UCSD-AML1 (cell line): ENCODE results near the gene KIF26A.

ENCODE experiments used
- DNase-seq: peaks from one replicate; lab custom pipeline; 2025; ENCODE audit not compliant: unreplicated experiment; lab: John Stamatoyannopoulos, UW

Gene KIF26A

DNA sequence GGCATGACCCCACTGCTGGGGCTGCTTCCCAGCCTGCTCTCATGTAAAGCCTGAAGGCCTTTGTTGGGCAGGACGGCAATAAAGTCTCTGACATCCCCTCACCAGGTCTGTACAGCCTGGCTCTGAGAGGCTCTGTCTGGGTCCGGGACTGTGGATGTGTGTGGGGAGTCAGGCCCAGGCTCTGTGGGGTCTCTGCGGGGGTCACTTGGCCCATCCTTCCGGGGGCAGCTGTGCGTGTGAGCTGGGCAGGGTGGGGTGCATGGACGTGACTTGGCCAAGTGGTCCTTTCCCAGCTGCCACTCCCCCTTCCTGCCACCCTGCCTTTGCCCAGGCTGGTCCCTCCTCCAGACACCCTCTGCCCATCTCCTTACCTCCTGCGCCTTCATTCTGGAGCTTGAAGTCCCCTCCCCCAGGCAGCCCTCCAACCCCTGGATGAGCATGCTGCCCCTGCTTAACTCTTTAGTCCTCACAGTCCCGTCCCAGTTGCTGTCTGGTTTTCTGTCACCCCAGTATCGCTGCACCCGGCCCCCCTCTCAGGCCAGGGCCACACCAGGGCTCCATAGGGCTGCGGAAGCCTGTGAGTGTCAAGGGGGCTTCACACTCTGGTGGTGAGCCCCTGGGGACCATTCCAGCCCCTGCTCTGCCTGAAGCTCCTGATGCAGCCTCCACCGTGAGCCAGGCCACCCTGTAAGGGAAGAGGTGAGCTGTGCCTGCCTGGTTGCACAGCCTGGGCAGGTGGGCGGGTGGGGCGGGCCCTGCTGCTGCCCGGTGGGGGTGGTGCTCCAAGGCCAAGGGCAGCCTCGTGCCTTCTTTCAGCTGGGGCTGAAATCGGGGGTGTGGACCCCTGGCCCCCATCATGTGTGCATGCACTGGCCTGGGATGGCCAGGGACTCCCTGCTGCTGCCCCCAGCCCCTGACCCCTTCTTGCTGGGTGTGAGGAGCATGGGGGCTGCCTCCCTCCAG is 25.5 kb upstream of the KIF26A start:
- no peak for DNase-seq

DNA sequence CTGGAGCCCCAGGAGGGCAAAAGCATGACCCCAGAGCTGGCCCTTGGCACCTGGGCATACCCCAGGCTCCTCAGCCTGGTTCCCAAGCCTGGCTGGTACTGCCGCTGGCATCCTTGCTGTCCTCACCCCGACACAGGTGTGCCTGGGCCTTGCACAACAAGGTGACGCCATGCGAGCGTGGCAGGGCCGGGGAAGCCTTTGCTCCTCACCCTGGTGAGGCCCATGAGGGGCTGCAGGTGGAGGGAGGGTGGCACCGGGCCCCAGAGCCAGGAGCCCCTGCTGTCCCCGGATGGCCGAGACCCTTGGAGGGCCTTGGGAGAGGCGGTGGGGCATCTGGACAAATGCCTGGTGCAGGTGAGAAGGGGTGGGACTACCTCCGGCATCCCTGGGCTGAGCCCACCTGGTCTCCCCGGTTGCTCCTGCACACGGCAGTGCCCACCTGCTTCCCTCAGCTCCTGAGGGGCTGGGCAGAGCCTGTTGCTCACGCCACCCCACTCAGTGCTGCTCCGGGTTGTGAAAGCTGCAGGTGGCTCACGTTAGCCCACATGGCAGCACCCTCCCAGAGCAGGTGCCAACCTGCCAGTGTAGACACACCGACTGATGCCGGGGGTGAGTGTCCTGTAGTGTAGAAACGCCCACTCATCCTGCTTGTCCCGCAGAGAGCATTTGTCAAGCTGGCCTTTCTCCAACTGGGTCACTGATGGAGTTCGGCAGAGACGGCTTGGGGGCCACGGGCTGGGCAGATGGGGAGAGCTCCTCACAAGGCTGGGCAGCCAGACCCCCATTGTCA is 24.6 kb upstream of the KIF26A start:
- DNase-seq, result no peak

DNA sequence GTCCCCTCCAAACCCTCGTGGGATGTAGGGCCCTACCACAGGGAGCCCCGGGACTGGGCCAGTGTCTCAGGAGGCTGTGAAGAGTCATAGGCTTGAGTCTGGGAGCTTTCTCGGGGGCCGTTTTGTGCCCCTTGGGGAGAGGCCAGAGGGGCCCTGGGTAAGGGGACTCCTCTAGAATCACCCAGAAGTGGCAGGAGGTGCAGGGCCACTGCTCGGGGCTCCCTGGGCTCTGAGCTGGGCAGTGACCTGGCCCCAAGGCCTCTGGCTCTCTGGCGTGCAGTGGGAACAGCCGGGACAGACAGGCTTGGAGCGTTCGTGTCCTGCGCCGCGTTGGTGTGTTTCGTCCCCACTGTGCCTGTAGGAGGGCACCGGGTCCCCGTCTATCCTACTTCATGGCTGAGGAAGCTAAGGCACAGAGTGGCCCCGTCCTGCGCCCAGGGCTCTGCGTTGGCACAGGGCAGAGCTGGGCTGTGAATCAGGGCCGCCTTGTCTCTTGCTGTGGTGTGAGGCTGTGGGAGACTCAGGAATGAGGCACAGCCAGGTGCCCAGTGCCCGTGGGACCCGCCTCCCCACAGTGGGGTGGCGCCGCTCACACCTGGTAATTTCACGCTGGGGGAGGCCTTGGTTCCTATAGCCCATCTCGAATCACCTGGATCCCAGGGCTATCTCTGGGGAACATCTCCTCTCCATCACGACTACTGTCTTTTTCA is 23.8 kb upstream of the KIF26A start:
- no peak for DNase-seq

DNA sequence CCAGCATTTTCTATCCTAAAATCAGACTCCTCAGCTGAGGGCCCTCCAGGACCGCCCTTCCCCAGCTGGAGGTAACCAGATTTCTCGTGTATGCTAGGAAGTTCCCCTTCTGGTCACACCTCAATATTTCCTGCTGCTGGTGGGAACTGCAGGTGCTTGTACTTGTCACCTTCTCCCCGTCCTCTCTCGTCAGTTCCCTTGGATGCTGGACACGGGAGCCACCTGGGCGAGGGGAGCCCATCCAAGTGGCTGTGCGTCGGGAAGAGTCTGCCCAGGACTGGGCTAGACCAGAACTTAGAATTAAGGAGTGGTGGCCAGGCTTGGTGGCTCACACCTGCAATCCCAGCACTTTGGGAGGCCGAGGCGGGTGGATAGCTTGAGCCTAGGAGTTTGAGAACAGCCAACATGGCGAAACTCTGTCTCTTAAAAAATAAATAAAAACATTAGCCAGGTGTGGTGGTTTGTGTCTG is 23.2 kb upstream of the KIF26A start:
- DNase-seq, result no peak

DNA sequence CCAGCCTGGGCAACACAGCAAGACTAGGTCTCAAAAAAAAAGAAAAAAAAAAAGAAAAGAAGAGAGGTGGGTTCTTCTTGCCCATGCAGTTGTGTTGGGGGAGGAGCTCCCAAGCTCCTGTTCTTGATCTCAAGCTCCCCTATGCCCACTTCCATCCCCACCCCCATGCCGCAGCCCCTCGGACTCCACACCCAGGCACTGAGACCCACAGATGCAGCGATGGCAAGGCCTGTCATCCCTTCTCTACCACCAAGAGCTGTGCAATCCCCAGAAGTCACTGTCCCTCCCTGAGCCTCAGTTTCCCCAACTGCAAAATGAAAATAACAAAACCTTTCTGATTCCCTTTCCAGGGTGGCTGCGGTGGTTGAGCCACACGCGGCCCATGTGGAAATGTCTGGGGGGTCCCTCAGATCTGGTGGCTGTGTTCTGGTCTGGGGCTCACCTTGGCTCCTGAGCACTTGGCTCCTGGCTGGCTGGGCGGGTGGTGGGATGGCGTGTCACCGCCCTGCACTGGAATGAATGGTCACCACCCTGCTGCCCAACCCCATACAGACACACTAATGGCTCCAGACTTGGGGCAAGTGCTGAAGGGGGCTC is 22.6 kb upstream of the KIF26A start:
- no peak for DNase-seq

DNA sequence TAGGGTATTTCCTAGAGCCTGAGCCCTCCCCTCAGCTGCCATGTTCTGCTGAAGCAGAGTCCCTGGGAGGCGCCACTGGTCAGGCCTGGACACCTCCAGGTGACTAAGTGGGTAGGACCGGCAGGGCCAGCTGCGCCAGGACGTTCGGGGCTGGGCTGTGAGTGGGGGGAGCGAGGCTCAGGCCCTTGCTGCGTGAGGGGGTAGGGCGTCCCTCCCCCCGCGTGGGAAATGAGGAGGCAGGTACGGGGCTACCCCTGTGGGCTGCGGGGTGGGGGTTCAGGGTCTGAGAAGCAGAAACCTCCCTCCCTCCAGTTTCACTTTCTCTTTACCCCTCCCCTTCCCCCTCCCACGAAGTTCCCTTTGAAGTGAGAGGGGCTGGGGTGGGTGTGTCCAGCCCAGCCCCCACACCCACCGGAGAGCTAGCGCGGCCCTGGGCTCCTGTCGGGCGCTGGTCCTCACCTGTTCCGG is 22.1 kb upstream of the KIF26A start:
- no peak for DNase-seq

DNA sequence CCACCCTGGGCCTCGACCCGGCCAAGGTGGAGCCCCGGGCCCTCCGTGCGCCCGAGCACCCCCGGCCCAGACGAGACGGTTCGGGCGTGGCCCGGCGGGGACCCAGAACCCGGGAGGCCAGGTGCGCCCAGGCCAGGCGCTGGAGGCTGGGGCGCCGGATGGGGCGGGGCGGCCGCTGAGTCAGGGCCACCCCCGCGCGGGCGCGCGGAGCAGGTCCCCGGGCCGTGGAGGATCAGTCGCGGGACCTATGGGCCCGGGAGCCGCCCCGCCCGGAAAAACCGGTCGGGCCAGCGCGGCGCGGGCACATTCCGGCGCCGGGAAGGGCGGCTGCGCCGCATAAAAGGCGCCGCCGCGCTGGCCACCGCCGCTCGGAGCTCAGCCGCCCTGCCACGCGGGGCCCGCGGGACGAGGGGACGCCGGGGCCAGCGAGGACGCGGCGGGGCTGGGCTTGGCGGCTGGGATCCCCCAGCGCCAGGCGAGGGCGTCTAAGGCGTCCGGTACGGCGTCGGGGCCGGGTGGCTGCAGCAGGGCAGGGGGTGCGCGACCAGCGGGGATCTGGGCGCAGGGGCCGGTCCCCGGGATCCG is 21.5 kb upstream of the KIF26A start:
- no peak for DNase-seq

DNA sequence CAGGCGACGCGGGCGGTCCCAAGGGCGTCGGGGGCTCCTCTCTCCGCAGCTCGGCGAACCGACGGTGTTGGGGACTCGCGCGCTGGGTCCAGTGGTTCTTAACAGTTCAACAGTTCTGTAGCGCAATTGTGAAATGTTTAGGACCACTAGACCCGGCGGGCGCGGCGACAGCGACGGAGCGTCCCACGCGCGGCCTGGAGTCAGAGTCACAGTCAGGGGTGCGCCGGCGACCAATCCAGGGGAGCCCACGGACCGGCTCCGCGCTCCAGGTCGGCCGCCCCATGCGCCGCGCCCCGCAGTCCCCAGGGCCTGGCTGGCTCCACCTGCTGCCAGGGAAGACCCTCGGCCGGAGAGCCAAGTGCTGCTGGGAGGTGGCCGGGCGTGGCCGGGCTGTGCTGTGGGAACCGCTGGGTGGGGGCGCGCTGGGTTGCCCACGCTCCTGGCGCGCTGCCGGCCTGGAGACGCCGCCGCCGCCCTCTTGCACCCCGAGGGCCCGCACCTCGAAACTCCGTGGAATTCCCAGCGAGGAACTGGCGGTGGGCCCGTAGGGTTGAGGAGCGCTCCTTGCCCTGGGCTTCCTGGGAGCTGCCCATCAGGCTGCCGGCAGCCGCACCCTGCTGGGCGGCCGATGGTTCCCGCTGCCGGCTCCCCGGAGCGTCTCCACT is 20.9 kb upstream of the KIF26A start:
- no peak for DNase-seq

DNA sequence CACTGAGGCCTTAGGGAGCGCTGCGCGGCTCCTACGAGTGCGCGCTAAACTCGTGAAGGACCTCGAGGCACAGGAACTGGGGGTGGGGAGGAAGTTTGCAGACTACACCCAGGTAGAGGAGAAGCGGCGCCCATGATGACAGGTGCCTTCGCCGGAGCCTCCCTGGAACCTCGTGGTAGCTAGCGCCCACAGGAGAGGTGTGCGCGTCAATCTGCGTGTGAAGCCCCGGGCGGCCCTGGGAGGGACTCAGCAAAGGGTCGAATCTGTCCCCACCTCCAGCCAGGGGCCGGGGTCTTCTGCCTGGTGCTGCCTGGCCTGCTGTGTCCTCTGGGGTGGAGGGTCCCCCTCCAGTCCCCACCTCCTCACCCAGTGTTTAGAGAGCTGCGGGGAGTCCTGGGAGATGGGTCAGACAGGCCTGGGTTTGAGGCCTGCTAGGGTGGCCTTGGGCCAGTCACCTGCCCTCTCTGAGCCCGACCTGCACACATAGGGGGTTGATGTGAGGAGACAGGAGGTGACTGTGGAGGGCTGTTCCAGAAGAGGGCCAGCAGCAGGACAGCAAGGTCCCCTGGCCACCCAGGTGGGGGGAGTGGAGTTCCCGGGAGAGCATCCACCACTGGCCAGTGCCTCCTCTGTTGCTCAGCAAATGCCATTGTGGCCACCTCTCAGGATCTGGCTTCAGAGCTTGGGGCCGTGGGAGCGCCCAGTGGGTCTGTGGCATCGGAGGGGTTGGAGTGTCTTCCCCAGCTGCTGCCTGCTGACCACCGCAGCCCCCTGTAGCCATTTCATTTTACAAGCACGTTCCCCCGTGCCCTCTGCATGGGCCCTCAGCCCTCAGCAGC is 20.2 kb upstream of the KIF26A start:
- no peak for DNase-seq

DNA sequence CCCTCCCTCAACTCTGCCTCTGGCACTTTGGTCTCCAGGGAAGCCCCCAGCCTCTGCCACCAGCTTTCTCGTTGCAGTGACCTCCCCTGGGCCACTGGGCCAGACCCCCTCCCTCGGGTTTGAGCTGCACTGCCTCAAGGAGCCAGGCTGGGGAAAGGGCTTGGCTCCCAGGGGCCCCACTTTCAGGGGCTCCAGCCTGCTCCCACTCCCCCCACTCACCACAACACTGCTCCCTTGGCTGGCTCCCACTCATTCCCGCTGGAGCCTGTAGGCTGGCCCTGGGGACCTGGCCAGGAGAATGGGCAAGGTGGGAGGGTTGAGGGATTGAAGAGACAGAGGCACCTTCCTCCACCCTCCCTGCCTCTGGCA is 19.3 kb upstream of the KIF26A start:
- no peak for DNase-seq

DNA sequence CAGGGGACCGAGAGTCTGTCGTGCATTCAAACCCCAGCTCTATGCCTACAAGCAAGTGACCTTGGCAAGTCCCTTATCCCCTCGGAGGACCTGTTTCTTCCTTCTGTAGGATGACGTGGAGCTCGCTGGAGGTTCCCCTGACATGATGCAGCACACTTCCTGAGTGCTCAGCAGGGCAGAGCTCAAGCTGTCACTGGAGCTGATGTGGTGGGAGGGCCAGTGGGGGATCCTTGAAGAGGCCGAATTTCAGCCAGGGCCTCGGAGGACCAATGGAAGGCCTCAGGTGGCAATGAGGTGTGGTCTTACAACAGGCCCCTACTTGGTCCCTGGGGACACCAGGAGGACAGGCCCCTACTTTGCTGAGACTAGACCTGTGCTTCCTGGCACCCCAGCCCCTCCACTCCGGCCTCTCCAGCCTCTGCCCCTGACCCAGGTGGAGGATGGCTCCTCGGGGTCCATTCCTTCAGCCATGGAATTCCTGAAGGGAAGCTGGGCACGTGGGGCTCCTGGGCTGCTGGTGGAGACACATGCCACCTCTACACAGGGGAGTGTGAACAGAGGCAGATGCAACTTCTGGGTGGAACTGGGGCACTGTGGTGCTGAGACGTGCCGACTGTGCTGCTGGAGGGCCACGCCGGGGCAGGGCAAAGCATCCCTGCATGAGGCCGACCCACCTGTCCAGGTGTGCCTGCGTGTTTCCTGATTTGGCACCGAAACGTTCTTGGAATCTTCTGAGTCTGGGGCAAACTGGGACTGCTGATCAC is 18.7 kb upstream of the KIF26A start:
- no peak for DNase-seq

DNA sequence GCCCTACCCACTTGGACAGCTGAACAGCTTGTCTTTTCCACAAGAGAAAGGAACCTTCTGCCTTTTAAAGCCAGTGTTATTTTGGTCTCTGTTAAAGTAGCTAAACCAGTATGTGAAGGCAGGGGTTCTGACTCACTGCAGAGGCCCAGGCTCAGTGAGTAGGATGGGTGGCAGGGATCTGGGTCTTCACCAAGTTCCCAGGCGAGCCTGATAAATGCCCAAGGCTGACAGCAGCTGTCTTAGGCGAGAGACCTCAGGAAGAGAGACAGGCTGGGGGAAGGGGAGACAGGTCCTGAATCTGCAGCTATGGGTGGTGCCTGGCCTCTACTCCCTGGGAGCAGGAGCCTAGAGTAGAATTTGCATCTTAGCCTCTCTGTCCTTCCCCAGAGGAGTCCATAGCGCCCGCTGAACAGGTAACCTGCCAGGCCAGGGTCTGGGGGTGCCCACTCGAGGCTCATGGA is 18.1 kb upstream of the KIF26A start:
- no peak for DNase-seq

DNA sequence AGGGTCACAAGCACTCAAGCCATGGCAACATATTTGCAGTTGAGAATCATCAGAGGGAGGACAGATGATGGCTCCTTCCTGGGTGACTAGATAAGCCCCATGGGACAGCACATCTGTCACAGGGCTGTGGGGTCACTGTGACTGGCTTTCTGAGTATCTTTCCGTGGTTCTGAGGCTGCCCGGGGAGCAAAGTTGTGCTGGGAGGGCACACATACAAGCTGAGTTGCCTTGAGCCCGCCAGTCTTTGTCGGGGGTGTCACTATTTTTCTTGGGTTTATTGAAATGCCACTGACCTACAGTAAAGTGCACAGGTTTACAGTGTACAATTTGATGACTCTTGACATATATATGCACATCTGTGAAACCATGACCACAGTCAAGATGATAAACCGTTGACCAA is 17.2 kb upstream of the KIF26A start:
- DNase-seq, result no peak

DNA sequence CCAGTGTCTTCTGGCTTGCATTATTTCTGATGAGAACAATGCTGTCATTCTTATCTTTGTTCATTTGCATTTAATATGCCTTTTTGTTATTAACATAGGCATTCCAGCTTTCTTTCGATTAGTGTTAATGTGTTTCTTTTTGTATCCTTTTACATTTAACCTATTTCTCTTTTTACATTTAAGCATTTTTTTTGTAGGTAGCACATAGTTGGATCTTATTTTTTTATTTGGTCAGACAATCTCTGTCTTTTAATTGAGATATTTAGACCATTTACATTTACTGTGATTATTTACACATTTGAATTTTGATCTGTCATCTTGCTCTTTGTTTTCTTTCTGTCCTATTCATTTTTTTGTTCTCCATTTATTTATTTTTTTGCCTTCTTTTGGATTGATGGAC is 14.5 kb upstream of the KIF26A start:
- no peak for DNase-seq

DNA sequence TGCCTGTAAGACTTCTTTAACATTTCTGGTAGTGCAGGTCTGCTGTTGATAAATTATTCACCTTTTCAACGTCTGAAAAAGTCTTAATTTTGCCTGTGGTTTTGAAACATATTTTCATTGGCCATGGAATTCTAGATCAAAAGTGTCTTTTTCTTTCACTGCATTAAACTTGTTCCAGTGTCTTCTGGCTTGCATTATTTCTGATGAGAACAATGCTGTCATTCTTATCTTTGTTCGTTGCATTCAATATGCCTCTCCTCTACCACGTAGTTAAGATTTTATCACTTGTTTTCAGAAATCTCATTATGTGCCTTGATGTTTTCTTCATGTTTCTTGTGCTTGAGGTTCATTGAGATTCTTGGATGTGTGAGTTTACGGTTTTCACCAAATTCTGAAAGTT is 13.4 kb upstream of the KIF26A start:
- no peak for DNase-seq

DNA sequence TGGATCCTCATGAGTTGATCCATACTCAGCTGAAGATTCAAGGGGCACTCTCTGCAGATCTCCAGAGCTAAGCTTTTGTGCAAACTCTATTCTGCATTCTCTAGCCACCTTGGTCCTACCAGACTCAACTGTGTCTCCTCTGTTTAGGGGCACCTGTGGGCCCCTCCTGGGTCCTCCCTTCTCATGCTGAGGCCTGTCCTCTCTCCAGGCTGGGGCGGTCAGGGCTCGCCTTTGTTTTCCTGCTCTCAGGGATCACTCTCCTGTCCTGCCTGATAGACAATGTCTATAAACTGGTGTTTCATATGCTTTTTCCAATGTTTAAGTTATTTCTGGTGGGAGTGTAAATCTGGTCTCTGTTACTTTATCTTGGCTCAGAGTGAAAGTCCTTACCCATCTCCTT is 11.6 kb upstream of the KIF26A start:
- no peak for DNase-seq

DNA sequence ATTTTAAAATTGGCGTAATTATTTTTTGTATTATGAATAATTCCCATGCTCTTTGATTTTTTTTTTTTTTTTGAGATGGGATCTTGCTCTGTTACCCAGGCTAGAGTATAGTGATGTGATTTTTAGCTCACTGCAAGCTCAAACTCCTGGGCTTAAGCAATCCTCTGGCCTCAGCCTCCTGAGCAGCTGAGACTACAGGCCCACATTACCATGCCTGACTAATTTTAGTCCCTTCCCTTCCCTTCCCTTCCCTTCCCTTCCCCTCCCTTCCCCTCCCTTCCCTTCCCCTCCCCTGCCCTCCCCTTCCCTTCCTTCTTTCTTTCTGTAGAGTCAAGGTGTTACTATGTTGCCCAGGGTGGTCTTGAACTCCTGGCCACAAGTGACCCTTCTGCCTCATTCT is 9.4 kb upstream of the KIF26A start:
- DNase-seq, result no peak

DNA sequence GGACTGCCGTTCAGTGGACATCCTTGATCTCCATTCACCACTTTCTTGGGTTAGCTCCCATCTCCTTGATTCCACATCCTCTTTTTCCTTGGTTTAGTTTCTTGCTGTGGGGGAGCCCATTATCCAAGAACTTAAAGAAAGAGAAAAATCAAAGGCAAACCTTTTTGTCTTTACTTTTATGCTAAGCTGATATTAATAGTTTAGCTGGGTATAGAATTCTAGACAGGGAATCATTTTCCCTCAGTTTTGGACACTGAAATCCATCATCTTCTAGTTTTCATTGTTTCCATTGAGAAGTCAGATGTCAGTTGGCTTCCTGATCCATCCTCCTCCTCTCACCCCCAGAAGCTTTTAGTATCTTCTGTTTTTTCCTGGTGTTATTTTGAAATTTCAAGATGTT is 8.8 kb upstream of the KIF26A start:
- DNase-seq, result no peak
